Hepatocyte (in vitro differentiated cells): ENCODE measurements around the gene C10orf143.

Source experiments
- CTCF ChIP-seq: fragments of 200-600 bp; sonication (generic); IDR thresholded peaks from 2 replicates; pipeline ENCODE4 v1.5.1; 2016; ENCODE audit warnings: antibody characterized with exemption, mild to moderate bottlenecking; ENCODE audit not compliant: poor library complexity
- EZH2 ChIP-seq: fragments of 200-600 bp; sonication (generic); IDR thresholded peaks from 2 replicates; pipeline ENCODE4 v1.6.1; 2016; ENCODE audit warnings: antibody characterized with exemption, mild to moderate bottlenecking, borderline replicate concordance

- TF ChIP-seq EZH2 (no peak), CTCF (no peak)
Observed at GRCh38 chr10:130044067-130045061, 66.3 kb downstream of the C10orf143 start.
